ENCODE data around the gene FAM227A. TPM values are rescaled to one million over a fixed set of nuclear protein-coding genes. Genes with fewer than 3 reads are reported as not detected.

Gene FAM227A
- polyA plus RNA-seq, 3 donors: not detected

DNA sequence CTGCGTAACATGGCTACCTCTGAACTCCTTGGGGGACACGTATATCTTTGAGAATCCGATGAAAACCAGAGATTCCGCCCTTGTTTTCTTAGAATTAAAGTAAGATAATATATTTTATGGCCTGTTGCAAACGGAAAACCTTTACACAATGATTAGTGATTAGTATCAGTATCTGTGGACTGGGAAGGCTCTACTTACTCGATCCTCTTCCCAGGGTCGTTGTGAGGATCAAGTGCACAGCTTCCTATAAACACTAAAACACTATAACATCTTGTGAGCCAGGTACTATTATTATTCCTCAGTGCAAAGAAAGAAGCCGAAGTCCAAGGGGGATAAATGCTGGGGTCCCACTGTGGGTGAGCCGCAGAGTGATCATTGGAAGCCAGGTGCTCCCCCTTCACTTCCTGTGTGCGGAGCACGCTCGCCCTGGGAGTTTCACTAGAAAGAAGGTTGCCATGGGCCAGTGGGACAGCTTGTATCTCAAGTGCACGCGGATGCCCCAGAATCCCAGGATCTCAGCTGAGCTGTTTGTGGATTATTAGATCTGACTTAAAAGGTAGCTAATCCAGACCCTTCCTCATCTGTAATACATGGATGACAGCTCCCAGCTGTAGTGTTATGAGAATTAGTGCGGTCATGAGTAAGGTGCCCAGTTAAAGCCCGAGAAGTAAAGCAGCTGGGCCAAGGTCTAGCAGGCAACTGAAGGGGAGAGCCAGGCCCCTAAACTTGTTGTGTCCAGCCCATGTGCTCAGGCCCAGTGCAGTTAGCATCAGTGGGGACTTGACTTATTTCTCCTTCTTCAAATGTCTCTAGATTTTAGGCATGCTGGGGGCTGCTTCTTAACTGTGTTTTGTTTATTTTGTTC is 1.1 kb upstream of the FAM227A start:
- H3K27me3 ChIP-seq (ENCODE audit: control insufficient read depth in 2 of 2, insufficient read depth in 2 of 2, low read length in 2 of 2): no peaks in the 10 kb centered on the region
- peak overlapping the region; percentile 98 for H2AFZ ChIP-seq (ENCODE audit: insufficient read depth, low read depth, low read length, poor library complexity, severe bottlenecking)
- Mint-ChIP-seq H3K27me3 (ENCODE audit: low read depth in 3 of 3) (peaks cover 0 to 2% (median 0%) of the 10 kb centered on the region in 3 donors), H3K27ac (peak overlapping the region in 6 of 7 donors; percentile 50 to 100 (median 98)), H3K9me3 (no peaks in the 10 kb centered on the region), H3K36me3 (peaks cover 0 to 2% of the 10 kb centered on the region in 2 donors), H3K4me1 (peaks cover 17% of the 10 kb centered on the region), H3K4me3 (peak overlapping the region; percentile 86 to 94)
- H3K36me3 ChIP-seq (replicated peaks in 1 of 2; ENCODE audit: control insufficient read depth in 1 of 2, insufficient read depth in 2 of 2, low read length in 2 of 2): no peaks in the 10 kb centered on the region
- peak overlapping the region in 1 of 2 donors; percentile 90 for H3K27ac ChIP-seq (ENCODE audit: low read depth in 1 of 2, low read length in 2 of 2)
- no peaks in the 10 kb centered on the region for H3K9me3 ChIP-seq (replicated peaks in 1 of 2; ENCODE audit: control insufficient read depth in 1 of 2, insufficient read depth in 1 of 2, low read length in 2 of 2)
- H3K4me2 ChIP-seq (replicated peaks; ENCODE audit: extremely low read depth, low read length, poor library complexity, severe bottlenecking): peak overlapping the region; percentile 85
- WGBS (ENCODE audit: insufficient coverage): 11% methylated on average over 3 of the region's 16 CpGs
- H4K20me1 ChIP-seq (ENCODE audit: insufficient read depth, low read length): no peaks in the 10 kb centered on the region
- intact Hi-C loops (cut with micrococcal nuclease): no loop called here
- DNase-seq: no peak
- no peaks in the 10 kb centered on the region for H3K79me2 ChIP-seq (ENCODE audit: insufficient read depth, low read length)
- peak overlapping the region; percentile 82 for H3K9ac ChIP-seq (ENCODE audit: insufficient read depth, low read length, poor library complexity, severe bottlenecking)
- peaks cover 12 to 17% of the 10 kb centered on the region in 2 donors for H3K4me1 ChIP-seq (ENCODE audit: control insufficient read depth in 1 of 2, insufficient read depth in 2 of 2, low read length in 2 of 2)
- peak overlapping the region; percentile 54 to 86 (median 78) for H3K4me3 ChIP-seq (replicated peaks in 1 of 3; ENCODE audit: low read depth in 2 of 3, low read length in 3 of 3)
- TF ChIP-seq, protein P1, sequence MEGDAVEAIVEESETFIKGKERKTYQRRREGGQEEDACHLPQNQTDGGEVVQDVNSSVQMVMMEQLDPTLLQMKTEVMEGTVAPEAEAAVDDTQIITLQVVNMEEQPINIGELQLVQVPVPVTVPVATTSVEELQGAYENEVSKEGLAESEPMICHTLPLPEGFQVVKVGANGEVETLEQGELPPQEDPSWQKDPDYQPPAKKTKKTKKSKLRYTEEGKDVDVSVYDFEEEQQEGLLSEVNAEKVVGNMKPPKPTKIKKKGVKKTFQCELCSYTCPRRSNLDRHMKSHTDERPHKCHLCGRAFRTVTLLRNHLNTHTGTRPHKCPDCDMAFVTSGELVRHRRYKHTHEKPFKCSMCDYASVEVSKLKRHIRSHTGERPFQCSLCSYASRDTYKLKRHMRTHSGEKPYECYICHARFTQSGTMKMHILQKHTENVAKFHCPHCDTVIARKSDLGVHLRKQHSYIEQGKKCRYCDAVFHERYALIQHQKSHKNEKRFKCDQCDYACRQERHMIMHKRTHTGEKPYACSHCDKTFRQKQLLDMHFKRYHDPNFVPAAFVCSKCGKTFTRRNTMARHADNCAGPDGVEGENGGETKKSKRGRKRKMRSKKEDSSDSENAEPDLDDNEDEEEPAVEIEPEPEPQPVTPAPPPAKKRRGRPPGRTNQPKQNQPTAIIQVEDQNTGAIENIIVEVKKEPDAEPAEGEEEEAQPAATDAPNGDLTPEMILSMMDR (IDR thresholded peaks at IDR 0.05): no peak

GRCh38 chr22:38655519-38656255 is 505 bp downstream of the FAM227A start:
- peak overlapping the region; percentile 82 for H3K9ac ChIP-seq (ENCODE audit: insufficient read depth, low read length, poor library complexity, severe bottlenecking)
- H3K36me3 ChIP-seq (replicated peaks in 1 of 2; ENCODE audit: control insufficient read depth in 1 of 2, insufficient read depth in 2 of 2, low read length in 2 of 2): no peaks in the 10 kb centered on the region
- H3K27me3 ChIP-seq (ENCODE audit: control insufficient read depth in 2 of 2, insufficient read depth in 2 of 2, low read length in 2 of 2): no peaks in the 10 kb centered on the region
- WGBS (ENCODE audit: insufficient coverage): 11% methylated on average over 16 of the region's 22 CpGs
- no peak for DNase-seq
- TF ChIP-seq, protein P1 (IDR thresholded peaks at IDR 0.05): no peak
- peak overlapping the region in 1 of 2 donors; percentile 90 for H3K27ac ChIP-seq (ENCODE audit: low read depth in 1 of 2, low read length in 2 of 2)
- Mint-ChIP-seq H3K9me3 (no peaks in the 10 kb centered on the region), H3K27me3 (ENCODE audit: low read depth in 3 of 3) (peaks cover 0 to 2% (median 0%) of the 10 kb centered on the region in 3 donors), H3K4me1 (peaks cover 17% of the 10 kb centered on the region), H3K36me3 (no peaks in the 10 kb centered on the region), H3K27ac (peak overlapping the region in 4 of 7 donors; percentile 86 to 99 (median 98)), H3K4me3 (peak overlapping the region; percentile 86 to 94)
- peaks cover 12 to 17% of the 10 kb centered on the region in 2 donors for H3K4me1 ChIP-seq (ENCODE audit: control insufficient read depth in 1 of 2, insufficient read depth in 2 of 2, low read length in 2 of 2)
- peak overlapping the region; percentile 85 for H3K4me2 ChIP-seq (replicated peaks; ENCODE audit: extremely low read depth, low read length, poor library complexity, severe bottlenecking)
- intact Hi-C loops (cut with micrococcal nuclease): no loop called here
- H3K4me3 ChIP-seq (replicated peaks in 1 of 3; ENCODE audit: low read depth in 2 of 3, low read length in 3 of 3): peak overlapping the region; percentile 54 to 86 (median 78)
- peak overlapping the region; percentile 98 for H2AFZ ChIP-seq (ENCODE audit: insufficient read depth, low read depth, low read length, poor library complexity, severe bottlenecking)
- H4K20me1 ChIP-seq (ENCODE audit: insufficient read depth, low read length): no peaks in the 10 kb centered on the region
- H3K9me3 ChIP-seq (replicated peaks in 1 of 2; ENCODE audit: control insufficient read depth in 1 of 2, insufficient read depth in 1 of 2, low read length in 2 of 2): no peaks in the 10 kb centered on the region
- no peaks in the 10 kb centered on the region for H3K79me2 ChIP-seq (ENCODE audit: insufficient read depth, low read length)

All from CD14-positive monocyte (primary cell).